Stimulated activated CD4-positive, alpha-beta T cell treated with anti-CD3 and anti-CD28 coated beads, Interleukin-15, amount 100 ng/mL, for 48 hours (primary cell): ENCODE measurements around the gene SYNRG.

Experiments
- DNase-seq, 2 donors: peaks; one replicate each; pipeline ENCODE4 v3.0.0-alpha.2; 2020; ENCODE audit warnings: low read depth in 2 of 2

Gene SYNRG

GRCh38 chr17:37470181-37470580 is 139.0 kb downstream of the SYNRG start:
- no peak for DNase-seq

GRCh38 chr17:37466471-37466870 is 142.7 kb downstream of the SYNRG start:
- DNase-seq = no peak

DNA sequence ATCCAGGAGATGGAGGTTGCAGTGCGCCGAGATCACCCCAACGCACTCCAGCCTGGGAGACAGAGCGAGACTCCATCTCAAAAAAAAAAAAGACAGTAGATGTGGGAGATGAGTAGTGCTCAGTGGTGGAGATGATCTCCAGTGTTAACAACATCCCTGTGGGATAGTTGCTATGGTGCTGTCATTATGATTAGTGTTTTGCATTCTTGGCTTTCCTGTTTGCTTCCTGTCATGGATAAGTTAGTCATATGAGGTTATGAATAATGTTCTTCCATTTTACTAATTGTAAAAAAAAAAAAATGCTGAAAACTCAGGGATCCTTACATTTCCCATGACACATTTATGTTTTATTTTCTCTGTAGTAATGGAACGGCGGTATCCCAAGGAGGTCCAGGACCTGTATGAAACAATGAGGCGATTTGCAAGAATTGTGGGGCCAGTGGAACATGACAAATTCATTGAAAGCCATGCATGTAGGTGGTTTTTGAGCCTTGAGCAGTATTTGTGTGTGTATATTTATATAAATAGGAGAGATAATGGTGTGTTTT is 144.1 kb downstream of the SYNRG start:
- DNase-seq = no peak
